SU-DHL-6 (cell line): ENCODE results near the gene PLP2.

Experiments
- EZH2phosphoT487 ChIP-seq: fragments of 200-600 bp; sonication (generic), shearing (Covaris generic); conservative IDR thresholded peaks from 2 replicates; pipeline ENCODE4 v1.6.1; 2018; ENCODE audit warnings: mild to moderate bottlenecking, antibody characterized with exemption, low read length, moderate library complexity, mixed read lengths
- TF ChIP-seq, protein P1 (sequence below): fragments of 200-600 bp; sonication (generic); IDR thresholded peaks from one replicate; pipeline ENCODE4 v1.5.1; 2017; ENCODE audit warnings: antibody characterized with exemption, mild to moderate bottlenecking, low read length, moderate library complexity; ENCODE audit not compliant: insufficient read depth, poor library complexity, severe bottlenecking

- no peak for TF ChIP-seq EZH2phosphoT487
- TF ChIP-seq, protein P1, sequence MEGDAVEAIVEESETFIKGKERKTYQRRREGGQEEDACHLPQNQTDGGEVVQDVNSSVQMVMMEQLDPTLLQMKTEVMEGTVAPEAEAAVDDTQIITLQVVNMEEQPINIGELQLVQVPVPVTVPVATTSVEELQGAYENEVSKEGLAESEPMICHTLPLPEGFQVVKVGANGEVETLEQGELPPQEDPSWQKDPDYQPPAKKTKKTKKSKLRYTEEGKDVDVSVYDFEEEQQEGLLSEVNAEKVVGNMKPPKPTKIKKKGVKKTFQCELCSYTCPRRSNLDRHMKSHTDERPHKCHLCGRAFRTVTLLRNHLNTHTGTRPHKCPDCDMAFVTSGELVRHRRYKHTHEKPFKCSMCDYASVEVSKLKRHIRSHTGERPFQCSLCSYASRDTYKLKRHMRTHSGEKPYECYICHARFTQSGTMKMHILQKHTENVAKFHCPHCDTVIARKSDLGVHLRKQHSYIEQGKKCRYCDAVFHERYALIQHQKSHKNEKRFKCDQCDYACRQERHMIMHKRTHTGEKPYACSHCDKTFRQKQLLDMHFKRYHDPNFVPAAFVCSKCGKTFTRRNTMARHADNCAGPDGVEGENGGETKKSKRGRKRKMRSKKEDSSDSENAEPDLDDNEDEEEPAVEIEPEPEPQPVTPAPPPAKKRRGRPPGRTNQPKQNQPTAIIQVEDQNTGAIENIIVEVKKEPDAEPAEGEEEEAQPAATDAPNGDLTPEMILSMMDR = no peak
These were observed 18.2 kb upstream of the PLP2 start for GRCh38 chrX:49153467-49153866.
